HepG2 (cell line): Measurements from ENCODE around the gene MMP25. TPM values are rescaled to one million over a fixed set of nuclear protein-coding genes. Genes with fewer than 3 reads are reported as not detected.
A peak's percentile ranks its signal among the peaks of the same experiment; 100 is the strongest.

Experiments used
- AGO1 ChIP-seq: fragments of 200-400 bp; formaldehyde crosslinking; IDR thresholded peaks from 2 replicates; pipeline ENCODE4 v1.6.1; 2017; ENCODE audit warnings: mild to moderate bottlenecking, low read depth, low read length, moderate library complexity; ENCODE audit not compliant: poor library complexity, severe bottlenecking
- ATF7-NPFF ChIP-seq: sonication (generic); formaldehyde crosslinking; IDR thresholded peaks from 2 replicates; pipeline ENCODE4 v1.8.1; 2023; ENCODE audit warnings: mild to moderate bottlenecking, low read depth, missing genetic modification reagents, moderate library complexity
- BRF2 ChIP-seq: sonication (generic); formaldehyde crosslinking; IDR thresholded peaks from 2 replicates; pipeline ENCODE4 v1.8.1; 2022; ENCODE audit warnings: mild to moderate bottlenecking, missing genetic modification reagents
- CBX2 ChIP-seq, 2 experiments: fragments of 200-600 bp in 1 of 2; sonication (generic); formaldehyde crosslinking in 1 of 2; IDR thresholded peaks; 2 replicates each; pipeline versions ENCODE4 v1.7.0 to v1.8.1; 2018 to 2022; ENCODE audit warnings: low read depth in 2 of 2, low read length in 1 of 2, mild to moderate bottlenecking in 1 of 2, missing genetic modification reagents in 1 of 2
- FOXP1 ChIP-seq, 2 experiments: fragments of 450-650 bp in 1 of 2; IDR thresholded peaks; 2 replicates each; pipeline ENCODE4 v1.6.1; 2017 to 2018; ENCODE audit warnings: antibody characterized with exemption in 1 of 2
- HDAC1 ChIP-seq: sonication (generic); formaldehyde crosslinking; IDR thresholded peaks from 2 replicates; pipeline ENCODE4 v1.5.1; 2020; ENCODE audit warnings: mild to moderate bottlenecking, missing genetic modification reagents
- NR2C2 ChIP-seq: sonication (generic); formaldehyde crosslinking; IDR thresholded peaks from 2 replicates; pipeline ENCODE4 v1.4.0; 2020; ENCODE audit warnings: missing genetic modification reagents, mild to moderate bottlenecking, moderate library complexity, borderline replicate concordance
- PHF21A ChIP-seq: sonication (generic); formaldehyde crosslinking; IDR thresholded peaks from 2 replicates; pipeline ENCODE4 v1.5.0; 2020; ENCODE audit warnings: mild to moderate bottlenecking, missing genetic modification reagents
- POLR2A ChIP-seq, 2 experiments: IDR thresholded peaks; 2 replicates each; pipeline ENCODE4 v1.6.1; 2011; ENCODE audit warnings: low read depth in 2 of 2, low read length in 2 of 2, mild to moderate bottlenecking in 1 of 2, moderate library complexity in 1 of 2; ENCODE audit not compliant: insufficient read depth in 1 of 2
- RBM39 ChIP-seq: fragments of 200-400 bp; formaldehyde crosslinking; IDR thresholded peaks from one replicate; pipeline ENCODE4 v1.6.1; 2018; ENCODE audit warnings: antibody characterized with exemption, mild to moderate bottlenecking, low read depth, low read length; ENCODE audit not compliant: poor library complexity, severe bottlenecking
- RXRA ChIP-seq: sonication (generic); formaldehyde crosslinking; IDR thresholded peaks from 2 replicates; pipeline ENCODE4 v1.5.1; 2020; ENCODE audit warnings: missing genetic modification reagents
- SNRNP70 ChIP-seq: fragments of 200-400 bp; formaldehyde crosslinking; IDR thresholded peaks from 2 replicates; pipeline ENCODE4 v1.6.1; 2017; ENCODE audit warnings: mild to moderate bottlenecking, low read depth, low read length, moderate library complexity
- TBL1XR1 ChIP-seq: fragments of 150-350 bp; IDR thresholded peaks from 2 replicates; pipeline ENCODE4 v1.6.1; 2014; ENCODE audit warnings: borderline replicate concordance, low read length; ENCODE audit not compliant: partially characterized antibody
- TCF7 ChIP-seq: sonication (generic); IDR thresholded peaks from 2 replicates; pipeline ENCODE4 v1.6.1; 2016; ENCODE audit warnings: antibody characterized with exemption, low read depth
- TP53 ChIP-seq: sonication (generic); formaldehyde crosslinking; conservative IDR thresholded peaks from 2 replicates; pipeline ENCODE4 v1.4.0; 2020; ENCODE audit warnings: missing genetic modification reagents
- ZNF569 ChIP-seq: sonication (generic); formaldehyde crosslinking; IDR thresholded peaks from 2 replicates; pipeline ENCODE4 v1.5.0; 2020; ENCODE audit warnings: mild to moderate bottlenecking, missing genetic modification reagents, moderate library complexity, borderline replicate concordance
- ZNF660 ChIP-seq: sonication (generic); formaldehyde crosslinking; IDR thresholded peaks from 2 replicates; pipeline ENCODE4 v1.5.1; 2020; ENCODE audit warnings: mild to moderate bottlenecking, low read depth, missing genetic modification reagents, borderline replicate concordance
- ZNF749 ChIP-seq: sonication (generic); formaldehyde crosslinking; IDR thresholded peaks from 2 replicates; pipeline ENCODE4 v1.8.0; 2022; ENCODE audit warnings: mild to moderate bottlenecking, missing genetic modification reagents, moderate library complexity, borderline replicate concordance
- ZNF792 ChIP-seq: IDR thresholded peaks from 2 replicates; pipeline ENCODE4 v1.6.1; 2016
- ZNF839 ChIP-seq: sonication (generic); formaldehyde crosslinking; IDR thresholded peaks from 2 replicates; pipeline ENCODE4 v1.4.0; 2020; ENCODE audit warnings: missing genetic modification reagents, mild to moderate bottlenecking, borderline replicate concordance
- ZSCAN9 ChIP-seq: IDR thresholded peaks from 2 replicates; pipeline ENCODE4 v1.6.1; 2016; ENCODE audit warnings: borderline replicate concordance
- polyA plus RNA-seq, 8 experiments: library from polyadenylated mRNA; depleted of rRNA in 3 of 8; stranded (reverse) in 7 of 8; unstranded in 1 of 8; fragments of >200 nt; fragmentation: Illumina TruSeq in 4 of 8; extraction: Trizol in 4 of 8; gene quantifications; 2 replicates each; pipeline versions ENCODE4 v1.2.1 to v1.2.3, GENCODE V29; 2011 to 2016; ENCODE audit warnings: low read depth in 4 of 8, missing spikeins in 1 of 8, mixed read lengths in 1 of 8; ENCODE audit not compliant: insufficient read depth in 1 of 8
- total RNA-seq, 5 experiments: library from RNA; depleted of rRNA; stranded (reverse); fragments of >200 nt; fragmentation: Illumina TruSeq; extraction: Trizol; gene quantifications; 2 replicates each; pipeline ENCODE4 v1.2.3, GENCODE V29; 2016; ENCODE audit warnings: low read depth in 1 of 5
- TF ChIP-seq, protein P1 (sequence below): sonication (generic); formaldehyde crosslinking; IDR thresholded peaks from 2 replicates; pipeline ENCODE4 v1.9.0; 2022; ENCODE audit warnings: low read depth, missing genetic modification reagents
- TF ChIP-seq, protein P2 (sequence below): sonication (generic); formaldehyde crosslinking; IDR thresholded peaks from 2 replicates; pipeline ENCODE4 v1.5.1; 2020; ENCODE audit warnings: mild to moderate bottlenecking, missing genetic modification reagents

Gene MMP25
- total and polyA plus RNA-seq, 2 of the 13 experiments (the other 11 are each of a cell fraction or from before 2014, with no cell fraction given): 0.04 to 0.08 TPM

- TF ChIP-seq RBM39: peak; percentile 21
- peak; percentile 14; the same call in 1 of the 2 replicates for TF ChIP-seq ATF7-NPFF (CRISPR knock-in tag)
- peak in 1 of 2 experiments; percentile 67; a peak in 3 of 4 replicates for TF ChIP-seq POLR2A (IDR thresholded peaks at IDR 0.05; ENCODE audit: insufficient read depth in 1 of 2, low read depth in 2 of 2, low read length in 2 of 2)
- TF ChIP-seq, protein P1, sequence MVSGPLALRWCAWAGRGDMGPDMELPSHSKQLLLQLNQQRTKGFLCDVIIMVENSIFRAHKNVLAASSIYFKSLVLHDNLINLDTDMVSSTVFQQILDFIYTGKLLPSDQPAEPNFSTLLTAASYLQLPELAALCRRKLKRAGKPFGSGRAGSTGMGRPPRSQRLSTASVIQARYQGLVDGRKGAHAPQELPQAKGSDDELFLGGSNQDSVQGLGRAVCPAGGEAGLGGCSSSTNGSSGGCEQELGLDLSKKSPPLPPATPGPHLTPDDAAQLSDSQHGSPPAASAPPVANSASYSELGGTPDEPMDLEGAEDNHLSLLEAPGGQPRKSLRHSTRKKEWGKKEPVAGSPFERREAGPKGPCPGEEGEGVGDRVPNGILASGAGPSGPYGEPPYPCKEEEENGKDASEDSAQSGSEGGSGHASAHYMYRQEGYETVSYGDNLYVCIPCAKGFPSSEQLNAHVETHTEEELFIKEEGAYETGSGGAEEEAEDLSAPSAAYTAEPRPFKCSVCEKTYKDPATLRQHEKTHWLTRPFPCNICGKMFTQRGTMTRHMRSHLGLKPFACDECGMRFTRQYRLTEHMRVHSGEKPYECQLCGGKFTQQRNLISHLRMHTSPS (CRISPR knock-in tag): peak; percentile 99
- TF ChIP-seq ZSCAN9 (CRISPR knock-in tag): 0 out of 2 replicates have a peak, but pooled peaks have one; percentile 27
- peak; percentile 79 for TF ChIP-seq PHF21A
- 0 out of 2 replicates have a peak, but pooled peaks have one; percentile 52 for TF ChIP-seq TP53 (CRISPR knock-in tag)
- TF ChIP-seq ZNF749: peak; percentile 36; the same call in 1 of the 2 replicates
- TF ChIP-seq ZNF569 (CRISPR knock-in tag): no peak
- TF ChIP-seq ZNF792 (CRISPR knock-in tag): peak; percentile 18; the same call in 1 of the 2 replicates
- 0 out of 2 replicates have a peak, but pooled peaks have one; percentile 69 for TF ChIP-seq BRF2 (CRISPR knock-in tag)
- no peak for TF ChIP-seq SNRNP70
- no peak for TF ChIP-seq CBX2 (IDR thresholded peaks at IDR 0.05; ENCODE audit: low read depth, low read length)
- TF ChIP-seq CBX2 (CRISPR knock-in tag; IDR thresholded peaks at IDR 0.05; ENCODE audit: low read depth): no peak
- TF ChIP-seq ZNF660 (CRISPR knock-in tag): no peak
- TF ChIP-seq NR2C2 (CRISPR knock-in tag): peak; percentile 79
- peak; percentile 70 for TF ChIP-seq AGO1
- TF ChIP-seq RXRA (CRISPR knock-in tag): peak; percentile 72
- TF ChIP-seq FOXP1 (IDR thresholded peaks at IDR 0.05): no peak
- peak; percentile 53 for TF ChIP-seq FOXP1 (CRISPR knock-in tag; IDR thresholded peaks at IDR 0.05)
- 0 out of 2 replicates have a peak, but pooled peaks have one; percentile 21 for TF ChIP-seq ZNF839
- TF ChIP-seq, protein P2, sequence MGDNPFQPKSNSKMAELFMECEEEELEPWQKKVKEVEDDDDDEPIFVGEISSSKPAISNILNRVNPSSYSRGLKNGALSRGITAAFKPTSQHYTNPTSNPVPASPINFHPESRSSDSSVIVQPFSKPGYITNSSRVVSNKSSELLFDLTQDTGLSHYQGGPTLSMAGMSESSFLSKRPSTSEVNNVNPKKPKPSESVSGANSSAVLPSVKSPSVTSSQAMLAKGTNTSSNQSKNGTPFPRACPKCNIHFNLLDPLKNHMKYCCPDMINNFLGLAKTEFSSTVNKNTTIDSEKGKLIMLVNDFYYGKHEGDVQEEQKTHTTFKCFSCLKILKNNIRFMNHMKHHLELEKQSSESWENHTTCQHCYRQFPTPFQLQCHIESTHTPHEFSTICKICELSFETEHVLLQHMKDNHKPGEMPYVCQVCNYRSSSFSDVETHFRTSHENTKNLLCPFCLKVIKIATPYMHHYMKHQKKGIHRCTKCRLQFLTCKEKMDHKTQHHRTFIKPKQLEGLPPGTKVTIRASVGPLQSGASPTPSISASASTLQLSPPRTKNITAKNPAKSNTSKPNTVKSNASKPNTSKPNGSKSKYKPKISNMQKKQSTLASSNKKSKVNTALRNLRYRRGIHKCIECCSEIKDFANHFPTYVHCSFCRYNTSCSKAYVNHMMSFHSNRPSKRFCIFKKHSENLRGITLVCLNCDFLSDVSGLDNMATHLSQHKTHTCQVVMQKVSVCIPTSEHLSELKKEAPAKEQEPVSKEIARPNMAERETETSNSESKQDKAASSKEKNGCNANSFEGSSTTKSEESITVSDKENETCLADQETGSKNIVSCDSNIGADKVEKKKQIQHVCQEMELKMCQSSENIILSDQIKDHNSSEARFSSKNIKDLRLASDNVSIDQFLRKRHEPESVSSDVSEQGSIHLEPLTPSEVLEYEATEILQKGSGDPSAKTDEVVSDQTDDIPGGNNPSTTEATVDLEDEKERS (CRISPR knock-in tag): 0 out of 2 replicates have a peak, but pooled peaks have one; percentile 34
- 0 out of 2 replicates have a peak, but pooled peaks have one; percentile 31 for TF ChIP-seq TCF7
- TF ChIP-seq HDAC1: peak; percentile 79
- TF ChIP-seq TBL1XR1: peak; percentile 74
These were observed 25.5 kb upstream of the MMP25 start (continued) for GRCh38 chr16:3020604-3021448.
